Smooth muscle cell (in vitro differentiated cells): Measurements from ENCODE around the gene CTSA. TPM values are rescaled to one million over a fixed set of nuclear protein-coding genes. Genes with fewer than 3 reads are reported as not detected.

ENCODE experiments used
- DNase-seq: peaks from one replicate; lab custom pipeline; 2025; ENCODE audit not compliant: unreplicated experiment; lab: John Stamatoyannopoulos, UW
- H2AFZ ChIP-seq: fragments of 200-600 bp; sonication (generic); 2 replicates; pipeline ENCODE4 v1.6.0; 2016; ENCODE audit warnings: antibody characterized with exemption, low read depth, mild to moderate bottlenecking
- H3F3A ChIP-seq: fragments of 200-600 bp; sonication (generic); 2 replicates; pipeline ENCODE4 v1.6.0; 2017; ENCODE audit warnings: antibody characterized with exemption, low read depth
- H3K27ac ChIP-seq: fragments of 200-600 bp; sonication (generic); 2 replicates; pipeline ENCODE4 v1.5.1; 2016; ENCODE audit warnings: low read depth, mild to moderate bottlenecking
- H3K27me3 ChIP-seq: fragments of 200-600 bp; sonication (generic); 2 replicates; pipeline ENCODE4 v1.6.1; 2016; ENCODE audit warnings: low read depth, mild to moderate bottlenecking
- H3K36me3 ChIP-seq: fragments of 200-600 bp; sonication (generic); 2 replicates; pipeline ENCODE4 v1.5.1; 2016; ENCODE audit warnings: low read depth
- H3K4me1 ChIP-seq: fragments of 200-600 bp; sonication (generic); 2 replicates; pipeline ENCODE4 v1.5.1; 2016; ENCODE audit warnings: low read depth
- H3K4me2 ChIP-seq: fragments of 200-600 bp; sonication (generic); 2 replicates; pipeline ENCODE4 v1.6.0; 2016; ENCODE audit warnings: mild to moderate bottlenecking
- H3K4me3 ChIP-seq: fragments of 200-600 bp; sonication (generic); 2 replicates; pipeline ENCODE4 v1.5.1; 2016; ENCODE audit warnings: mild to moderate bottlenecking
- H3K79me2 ChIP-seq: fragments of 200-600 bp; sonication (generic); 2 replicates; pipeline ENCODE4 v1.6.0; 2016; ENCODE audit warnings: low read depth, mild to moderate bottlenecking
- H3K9ac ChIP-seq: fragments of 200-600 bp; sonication (generic); 2 replicates; pipeline ENCODE4 v1.6.0; 2016; ENCODE audit warnings: low read depth
- H3K9me3 ChIP-seq: fragments of 200-600 bp; sonication (generic); replicated peaks from 2 replicates; pipeline ENCODE4 v1.5.1; 2016; ENCODE audit warnings: low read depth
- H4K20me1 ChIP-seq: fragments of 200-600 bp; sonication (generic); 2 replicates; pipeline ENCODE4 v1.6.0; 2016; ENCODE audit warnings: low read depth
- CTCF ChIP-seq: fragments of 200-600 bp; sonication (generic); IDR thresholded peaks from 2 replicates; pipeline ENCODE4 v1.5.1; 2017; ENCODE audit warnings: borderline replicate concordance, mild to moderate bottlenecking, antibody characterized with exemption; ENCODE audit not compliant: insufficient read depth, poor library complexity, severe bottlenecking
- WGBS: methylation state at CpG from one replicate; pipeline ENCODE4 v1.1.7; 2016; ENCODE audit warnings: low lambda C conversion rate; 5-methylcytosine and 5-hydroxymethylcytosine counted together
- polyA plus RNA-seq: library from polyadenylated mRNA; unstranded; fragments of >200 nt; fragmentation: Nextera tagmentation; extraction: Ambion mirVana; gene quantifications from 2 replicates; pipeline ENCODE4 v1.2.1, GENCODE V29; 2016
- total RNA-seq: library from RNA; depleted of rRNA; stranded (reverse); fragments of >200 nt; gene quantifications from 2 replicates; pipeline ENCODE4 v1.2.3, GENCODE V29; 2014

The CTSA gene
- total and polyA plus RNA-seq, 2 experiments from 2014 or later: 74.8 to 132 TPM

DNA sequence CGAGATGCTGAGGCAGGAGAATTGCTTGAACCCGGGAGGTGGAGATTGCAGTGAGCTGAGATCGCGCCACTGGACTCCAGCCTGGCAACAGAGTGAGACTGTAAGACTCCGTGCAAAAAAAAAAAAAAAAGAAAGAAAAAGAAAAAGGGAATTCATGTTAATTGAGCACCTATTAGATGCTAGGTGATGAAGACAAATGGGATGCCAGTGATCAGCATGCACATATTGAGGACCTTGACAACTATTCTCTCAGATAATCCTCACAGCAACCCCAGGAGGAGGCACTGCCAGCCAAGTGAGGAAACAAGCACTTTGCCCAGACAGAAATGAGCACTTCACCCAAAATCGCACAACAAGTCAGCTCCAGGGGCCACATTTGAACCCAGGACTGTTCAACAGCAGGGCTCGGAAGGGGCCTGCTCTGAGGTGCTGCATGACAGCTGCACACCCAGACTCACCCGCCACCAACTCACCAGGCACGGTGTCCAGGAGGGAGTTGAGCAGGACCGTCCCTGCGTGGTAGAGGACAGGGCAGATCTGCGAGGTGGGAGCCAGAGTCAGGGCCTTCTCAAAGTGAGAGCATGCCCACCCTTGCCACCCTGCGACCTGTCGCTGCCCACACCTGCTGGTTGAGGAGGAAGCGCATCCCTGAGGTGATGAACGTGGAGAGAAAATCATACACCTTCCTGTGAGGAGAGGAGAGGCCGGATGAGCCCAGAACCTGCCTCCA is 16.2 kb downstream of the CTSA start:
- H3K9ac ChIP-seq: no peak overlapping the region
- 98% methylated on average over 16 of the region's 17 CpGs for WGBS
- H3K4me3 ChIP-seq: no peak overlapping the region
- no peaks in the 10 kb centered on the region for H3K9me3 ChIP-seq
- H3K36me3 ChIP-seq: no peaks in the 10 kb centered on the region
- H3K79me2 ChIP-seq: no peaks in the 10 kb centered on the region
- no peaks in the 10 kb centered on the region for H3F3A ChIP-seq
- TF ChIP-seq CTCF: no peak
- H2AFZ ChIP-seq: no peak overlapping the region
- H3K27ac ChIP-seq: no peak overlapping the region
- peaks cover 6% of the 10 kb centered on the region for H3K4me1 ChIP-seq
- no peak overlapping the region for H3K4me2 ChIP-seq
- no peaks in the 10 kb centered on the region for H3K27me3 ChIP-seq
- no peak for DNase-seq
- H4K20me1 ChIP-seq: no peaks in the 10 kb centered on the region

DNA sequence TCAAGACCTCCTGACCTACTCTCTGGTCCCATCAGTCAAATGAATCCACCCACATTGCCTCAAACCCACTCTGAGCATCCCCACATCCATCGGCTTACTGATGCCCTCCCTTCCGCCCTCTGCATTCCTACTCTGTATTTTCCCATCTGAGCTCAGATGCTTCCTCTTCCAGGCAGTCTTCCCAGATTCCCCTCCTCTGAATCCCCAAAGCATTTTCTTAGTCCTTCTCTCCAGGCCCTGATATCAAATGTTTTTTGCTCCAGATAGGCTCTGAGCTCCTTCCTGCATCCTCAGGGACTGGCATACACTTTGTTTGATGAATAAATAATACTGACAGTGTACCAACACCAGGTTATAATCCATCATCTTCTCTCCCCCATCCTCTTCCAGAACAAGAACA is 16.9 kb downstream of the CTSA start:
- Histone ChIP-seq H3K27me3 (no peaks in the 10 kb centered on the region), H3K9me3 (no peaks in the 10 kb centered on the region), H3K4me3 (no peak overlapping the region), H3F3A (no peaks in the 10 kb centered on the region), H4K20me1 (no peaks in the 10 kb centered on the region), H3K27ac (no peak overlapping the region), H3K36me3 (no peaks in the 10 kb centered on the region), H3K9ac (no peak overlapping the region), H3K4me2 (no peak overlapping the region), H3K79me2 (no peaks in the 10 kb centered on the region), H2AFZ (no peak overlapping the region), H3K4me1 (peaks cover 10% of the 10 kb centered on the region)
- no peak for TF ChIP-seq CTCF
- WGBS: 100% methylated on average over 2 of the region's 2 CpGs
- DNase-seq: no peak

DNA sequence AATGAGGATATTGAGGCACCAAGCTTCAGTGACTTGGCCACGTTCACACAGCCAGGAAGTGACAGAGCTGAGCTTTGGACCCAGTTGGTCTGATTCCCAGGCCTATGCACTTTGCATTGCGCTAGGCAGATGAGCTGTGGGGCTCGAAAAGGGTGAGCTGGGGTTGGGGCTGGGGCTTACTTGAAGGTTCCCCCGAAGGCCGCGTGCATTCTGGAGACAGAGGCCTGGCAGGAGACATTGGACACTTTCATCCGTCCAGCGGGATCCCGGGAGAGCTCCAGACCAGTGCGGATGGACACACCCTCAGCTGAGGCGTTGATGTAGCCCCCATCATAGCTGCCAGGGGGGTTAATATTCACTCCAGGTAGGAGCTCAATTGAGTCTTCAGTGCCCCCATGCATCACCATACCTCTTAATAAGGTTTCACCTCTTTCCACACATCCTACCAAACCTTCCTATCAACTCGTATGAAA is 18.2 kb downstream of the CTSA start:
- Histone ChIP-seq H3K27ac (peak overlapping the region; percentile 12), H4K20me1 (no peaks in the 10 kb centered on the region), H3K4me1 (peaks cover 10% of the 10 kb centered on the region), H3F3A (no peaks in the 10 kb centered on the region), H3K4me2 (no peak overlapping the region), H3K36me3 (no peaks in the 10 kb centered on the region), H3K27me3 (no peaks in the 10 kb centered on the region), H3K9ac (no peak overlapping the region), H3K4me3 (no peak overlapping the region), H2AFZ (no peak overlapping the region), H3K9me3 (no peaks in the 10 kb centered on the region), H3K79me2 (no peaks in the 10 kb centered on the region)
- TF ChIP-seq CTCF: no peak
- no peak for DNase-seq
- 97% methylated on average over 12 of the region's 12 CpGs for WGBS
